ENCODE data around the gene SLBP.

Gene SLBP

GRCh38 chr4:1748465-1748995 is 36.4 kb upstream of the SLBP start:
- DNase-seq (ENCODE audit: low spot score), result peak; percentile 66

GRCh38 chr4:1747603-1747967 is 35.5 kb upstream of the SLBP start:
- DNase-seq (ENCODE audit: low spot score), result no peak

- DNase-seq (ENCODE audit: low spot score), result no peak
Observed at GRCh38 chr4:1746919-1747602, 34.9 kb upstream of the SLBP start.

DNA sequence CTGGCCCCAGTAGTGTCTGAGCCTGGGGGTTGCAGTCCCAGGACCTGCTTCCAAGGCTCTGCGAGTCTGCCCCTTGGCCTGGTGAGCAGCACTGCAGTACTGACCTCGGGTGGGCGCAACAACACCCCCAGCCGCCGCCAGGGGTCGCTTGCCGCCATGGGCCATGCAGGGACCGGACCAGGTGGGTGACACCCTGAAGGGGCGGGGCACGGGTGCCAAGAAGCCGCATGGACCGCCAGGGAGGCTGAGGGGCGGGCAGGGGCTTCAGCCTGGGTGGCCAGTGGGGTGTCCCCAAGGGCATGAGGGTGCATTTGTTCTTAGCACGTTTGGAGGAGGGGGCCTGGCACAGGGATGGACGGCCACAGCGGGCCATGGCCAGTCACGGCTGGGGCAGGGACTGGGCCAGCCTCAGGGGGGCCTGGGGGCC is 34.2 kb upstream of the SLBP start:
- peak; percentile 68 for DNase-seq (ENCODE audit: low spot score)

DNA sequence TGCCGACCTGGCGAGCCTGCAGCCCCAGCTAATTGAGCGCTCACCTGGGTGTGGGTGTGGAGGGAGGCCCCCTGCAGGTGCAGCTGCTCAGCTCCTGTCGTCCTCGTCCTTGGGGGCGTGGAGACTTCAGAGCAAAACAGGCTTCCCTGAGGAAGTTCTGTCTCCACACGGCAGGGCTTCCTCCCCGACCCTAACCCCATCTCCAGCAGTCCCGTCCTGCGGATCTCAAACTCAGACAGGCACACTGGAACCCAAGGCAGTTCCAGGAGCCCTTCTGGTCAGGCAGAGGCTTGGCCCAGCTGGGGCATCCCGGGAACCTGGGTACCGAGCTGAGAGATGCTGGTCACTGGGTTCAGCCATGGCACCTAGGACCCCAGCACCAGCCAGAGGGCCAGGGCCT is 33.6 kb upstream of the SLBP start:
- no peak for DNase-seq (ENCODE audit: low spot score)

DNA sequence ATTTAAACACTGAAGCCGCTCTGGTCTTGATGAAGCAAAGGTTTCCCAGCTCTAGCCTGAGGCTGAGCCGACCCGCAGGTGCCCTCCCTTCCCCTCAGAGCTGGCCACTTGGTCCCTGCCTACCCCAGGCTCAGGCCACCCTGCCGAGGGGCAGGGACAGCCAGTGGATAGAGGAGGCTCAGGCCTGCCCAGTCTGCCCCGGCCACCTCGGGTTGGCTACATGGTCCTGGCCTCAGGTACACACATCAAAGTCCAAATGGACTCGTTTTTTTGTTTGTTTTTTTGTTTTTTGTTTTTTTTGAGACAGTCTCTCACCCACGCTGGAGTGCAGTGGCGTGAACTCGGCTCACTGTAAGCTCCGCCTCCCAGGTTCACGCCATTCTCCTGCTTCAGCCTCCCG is 33.0 kb upstream of the SLBP start:
- no peak for DNase-seq (ENCODE audit: low spot score)

DNA sequence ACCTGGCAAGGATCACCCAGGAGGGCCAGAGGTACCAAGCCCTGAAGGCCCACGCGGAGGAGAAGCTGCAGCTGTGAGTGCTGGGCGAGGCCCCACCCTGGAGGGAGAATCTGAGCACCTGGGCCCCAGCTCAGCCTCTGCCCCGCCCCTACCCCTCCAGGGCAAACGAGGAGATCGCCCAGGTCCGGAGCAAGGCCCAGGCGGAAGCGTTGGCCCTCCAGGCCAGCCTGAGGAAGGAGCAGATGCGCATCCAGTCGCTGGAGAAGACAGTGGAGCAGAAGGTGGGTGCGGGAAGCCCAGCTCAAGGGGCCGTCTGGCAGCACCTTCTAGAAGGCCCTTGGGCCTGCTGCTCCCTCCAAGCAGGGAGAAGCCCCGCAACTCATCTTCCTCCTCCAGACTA is 32.4 kb upstream of the SLBP start:
- no peak for DNase-seq (ENCODE audit: low spot score)

GRCh38 chr4:1743975-1744374 is 31.9 kb upstream of the SLBP start:
- no peak for DNase-seq (ENCODE audit: low spot score)

GRCh38 chr4:1743551-1743950 is 31.4 kb upstream of the SLBP start:
- DNase-seq (ENCODE audit: low spot score), result no peak

DNA sequence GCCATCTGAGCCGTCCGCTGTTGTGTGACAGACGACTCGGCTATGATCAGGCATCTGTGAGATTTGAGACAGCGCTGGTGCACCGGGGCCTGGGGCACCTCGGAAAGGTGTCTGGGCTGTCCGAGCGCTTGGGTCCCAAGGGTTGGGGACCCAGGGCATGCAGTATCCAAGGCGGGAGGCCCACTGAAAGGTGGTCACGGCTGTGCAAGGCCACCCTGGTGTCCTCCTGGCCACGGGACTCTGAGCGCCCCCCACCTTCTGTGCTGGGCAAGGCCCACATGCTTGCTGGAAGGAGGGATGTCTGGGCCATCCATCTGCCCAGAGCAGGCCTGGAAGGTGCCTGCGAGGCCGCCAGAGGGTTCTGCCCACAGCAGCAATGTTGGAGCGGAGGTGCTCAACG is 29.1 kb upstream of the SLBP start:
- DNase-seq (ENCODE audit: low spot score), result no peak

GRCh38 chr4:1740021-1740545 is 28.0 kb upstream of the SLBP start:
- no peak for DNase-seq (ENCODE audit: low spot score)

DNA sequence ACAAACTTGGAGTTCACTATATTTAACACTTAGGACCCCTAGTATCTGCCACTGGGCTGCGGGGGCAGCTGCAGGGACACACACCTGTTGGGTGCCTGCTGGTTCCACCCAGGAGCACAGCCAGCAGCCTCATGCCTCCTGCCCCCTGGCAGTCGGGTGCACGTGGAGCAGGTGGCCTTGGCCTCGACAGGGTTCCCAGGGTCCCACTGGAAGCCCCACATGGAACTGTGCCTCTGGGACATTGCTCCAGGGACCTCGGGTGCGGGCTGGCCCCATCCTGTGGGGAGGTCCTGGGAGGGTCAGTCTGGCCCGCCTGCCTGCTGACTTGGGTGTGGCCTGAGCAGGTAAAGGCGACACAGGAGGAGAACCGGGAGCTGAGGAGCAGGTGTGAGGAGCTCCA is 27.2 kb upstream of the SLBP start:
- no peak for DNase-seq (ENCODE audit: low spot score)

DNA sequence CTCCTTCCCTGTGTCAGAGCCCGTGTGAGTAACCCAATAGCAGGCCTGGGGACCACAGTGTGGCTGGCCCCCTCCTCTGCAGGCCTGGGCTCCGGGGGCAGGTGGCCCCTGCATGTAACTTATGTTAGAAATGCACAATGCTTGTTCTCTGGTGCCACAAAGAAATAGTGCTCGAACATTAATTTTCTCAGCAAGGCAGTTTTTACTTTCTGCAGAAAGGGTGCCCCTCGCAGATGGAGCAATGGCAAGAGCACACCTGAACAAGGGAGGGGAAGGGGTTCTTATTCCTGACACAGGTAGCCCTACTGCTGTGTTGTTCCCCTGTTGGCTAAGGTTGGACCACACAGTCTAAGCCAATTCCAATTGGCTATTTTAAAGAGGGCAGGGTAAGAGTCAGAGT is 26.3 kb upstream of the SLBP start:
- no peak for DNase-seq (ENCODE audit: low spot score)

GRCh38 chr4:1737666-1738065 is 25.5 kb upstream of the SLBP start:
- DNase-seq (ENCODE audit: low spot score), result no peak

DNA sequence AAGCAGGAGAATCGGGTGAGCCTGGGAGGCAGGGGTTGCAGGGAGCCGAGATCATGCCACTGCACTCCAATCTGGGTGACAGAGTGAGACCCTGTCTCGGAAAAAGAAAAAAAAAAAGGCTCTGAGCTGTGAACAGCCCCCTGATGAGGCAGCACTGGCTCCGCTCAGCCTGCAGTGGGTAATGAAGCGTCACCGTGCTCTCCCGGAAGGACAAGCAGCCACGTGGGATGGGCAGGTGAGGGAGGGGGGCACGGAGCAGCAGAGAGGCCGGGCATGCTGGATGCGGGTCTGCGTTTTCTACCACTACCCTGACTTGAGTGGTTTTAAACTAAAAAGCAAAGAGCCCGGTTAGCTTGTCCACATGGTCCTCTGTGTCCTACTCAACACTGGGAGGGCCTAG is 24.7 kb upstream of the SLBP start:
- no peak for DNase-seq (ENCODE audit: low spot score)

- DNase-seq (ENCODE audit: low spot score), result no peak
Observed at GRCh38 chr4:1735215-1735614, 23.1 kb upstream of the SLBP start.

GRCh38 chr4:1732911-1733310 is 20.8 kb upstream of the SLBP start:
- no peak for DNase-seq (ENCODE audit: low spot score)

GRCh38 chr4:1731180-1731579 is 19.1 kb upstream of the SLBP start:
- no peak for DNase-seq (ENCODE audit: low spot score)

DNA sequence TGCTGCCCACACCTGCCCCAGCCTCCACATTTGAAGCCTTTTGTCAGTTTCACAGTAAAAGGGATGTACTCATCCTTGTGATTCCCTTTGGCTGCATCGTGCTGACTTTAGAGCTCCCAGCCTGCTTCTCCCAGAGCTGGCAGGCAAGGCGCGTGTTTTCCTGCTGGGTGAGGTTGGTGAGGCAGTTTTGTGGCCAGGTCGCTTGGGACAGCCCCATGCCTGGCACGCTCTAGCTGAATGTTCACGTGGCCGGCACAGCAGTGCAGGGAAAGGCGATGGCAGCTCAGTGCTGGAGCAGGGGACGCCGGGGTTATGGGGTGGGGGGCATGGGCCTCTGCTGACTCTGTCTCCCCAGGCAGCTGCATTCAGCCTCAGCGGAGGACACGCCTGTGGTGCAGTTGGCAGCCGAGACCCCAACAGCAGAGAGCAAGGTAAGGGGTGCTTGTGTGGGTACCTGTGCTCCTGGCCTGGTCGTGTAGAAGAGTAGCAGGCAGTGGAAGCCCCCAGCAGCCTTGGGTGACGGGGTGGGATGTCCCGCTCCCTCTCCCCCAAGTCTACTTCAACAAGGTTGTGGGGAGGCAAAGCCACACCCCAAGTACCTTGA is 18.5 kb upstream of the SLBP start:
- no peak for DNase-seq (ENCODE audit: low spot score)

DNA sequence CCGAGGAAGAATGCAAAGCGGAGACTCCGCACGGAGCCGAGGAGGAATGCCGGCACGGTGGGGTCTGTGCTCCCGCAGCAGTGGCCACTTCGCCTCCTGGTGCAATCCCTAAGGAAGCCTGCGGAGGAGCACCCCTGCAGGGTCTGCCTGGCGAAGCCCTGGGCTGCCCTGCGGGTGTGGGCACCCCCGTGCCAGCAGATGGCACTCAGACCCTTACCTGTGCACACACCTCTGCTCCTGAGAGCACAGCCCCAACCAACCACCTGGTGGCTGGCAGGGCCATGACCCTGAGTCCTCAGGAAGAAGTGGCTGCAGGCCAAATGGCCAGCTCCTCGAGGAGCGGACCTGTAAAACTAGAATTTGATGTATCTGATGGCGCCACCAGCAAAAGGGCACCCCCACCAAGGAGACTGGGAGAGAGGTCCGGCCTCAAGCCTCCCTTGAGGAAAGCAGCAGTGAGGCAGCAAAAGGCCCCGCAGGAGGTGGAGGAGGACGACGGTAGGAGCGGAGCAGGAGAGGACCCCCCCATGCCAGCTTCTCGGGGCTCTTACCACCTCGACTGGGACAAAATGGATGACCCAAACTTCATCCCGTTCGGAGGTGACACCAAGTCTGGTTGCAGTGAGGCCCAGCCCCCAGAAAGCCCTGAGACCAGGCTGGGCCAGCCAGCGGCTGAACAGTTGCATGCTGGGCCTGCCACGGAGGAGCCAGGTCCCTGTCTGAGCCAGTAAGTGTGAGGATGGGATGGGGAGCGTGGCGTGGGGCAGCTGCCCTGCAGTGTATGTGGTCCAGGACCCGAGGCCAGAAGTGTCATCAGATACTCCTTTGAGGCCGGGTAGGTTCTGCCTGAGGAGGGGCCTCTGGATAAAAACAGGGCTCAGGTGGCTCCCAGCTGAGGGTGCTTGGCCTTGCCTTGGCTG is 16.2 kb upstream of the SLBP start:
- DNase-seq (ENCODE audit: low spot score), result no peak

DNA sequence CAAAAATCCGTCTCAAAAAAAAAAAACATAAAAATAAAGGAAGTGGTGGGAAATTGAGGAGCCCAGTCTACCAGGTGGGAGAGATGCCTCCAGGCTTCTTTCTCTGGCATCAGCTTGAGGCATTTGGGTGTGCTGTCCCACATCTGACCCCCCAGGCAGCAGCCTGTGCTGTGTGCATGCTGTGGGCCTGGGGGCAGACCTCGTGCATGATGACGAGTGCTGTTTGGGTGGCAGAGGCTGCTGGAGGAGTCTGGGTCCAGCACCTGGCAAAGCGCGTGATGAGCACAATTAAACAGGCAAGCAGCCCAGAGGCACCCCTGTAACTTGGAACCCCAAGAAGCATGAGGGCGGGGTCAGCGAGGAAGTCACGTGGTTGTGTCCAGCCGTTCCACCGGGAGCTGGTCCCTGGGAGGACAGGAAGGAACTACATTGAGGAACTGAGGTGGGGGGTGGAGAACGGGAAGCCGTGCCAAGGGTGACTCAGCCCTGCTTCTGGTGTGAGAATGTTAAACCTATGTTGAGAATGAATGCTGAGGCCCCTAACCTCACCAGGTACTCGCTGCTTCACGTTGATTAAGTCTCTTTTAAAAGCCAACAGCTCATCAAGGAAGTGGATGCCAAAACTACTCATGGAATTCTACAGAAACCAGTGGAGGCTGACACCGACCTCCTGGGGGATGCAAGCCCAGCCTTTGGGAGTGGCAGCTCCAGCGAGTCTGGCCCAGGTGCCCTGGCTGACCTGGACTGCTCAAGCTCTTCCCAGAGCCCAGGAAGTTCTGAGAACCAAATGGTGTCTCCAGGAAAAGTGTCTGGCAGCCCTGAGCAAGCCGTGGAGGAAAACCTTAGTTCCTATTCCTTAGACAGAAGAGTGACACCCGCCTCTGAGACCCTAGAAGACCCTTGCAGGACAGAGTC is 15.3 kb upstream of the SLBP start:
- DNase-seq (ENCODE audit: low spot score), result no peak
